ENCODE results near the gene RTL5.
A peak's percentile ranks its signal among the peaks of the same experiment; 100 is the strongest.

RTL5 gene

DNA sequence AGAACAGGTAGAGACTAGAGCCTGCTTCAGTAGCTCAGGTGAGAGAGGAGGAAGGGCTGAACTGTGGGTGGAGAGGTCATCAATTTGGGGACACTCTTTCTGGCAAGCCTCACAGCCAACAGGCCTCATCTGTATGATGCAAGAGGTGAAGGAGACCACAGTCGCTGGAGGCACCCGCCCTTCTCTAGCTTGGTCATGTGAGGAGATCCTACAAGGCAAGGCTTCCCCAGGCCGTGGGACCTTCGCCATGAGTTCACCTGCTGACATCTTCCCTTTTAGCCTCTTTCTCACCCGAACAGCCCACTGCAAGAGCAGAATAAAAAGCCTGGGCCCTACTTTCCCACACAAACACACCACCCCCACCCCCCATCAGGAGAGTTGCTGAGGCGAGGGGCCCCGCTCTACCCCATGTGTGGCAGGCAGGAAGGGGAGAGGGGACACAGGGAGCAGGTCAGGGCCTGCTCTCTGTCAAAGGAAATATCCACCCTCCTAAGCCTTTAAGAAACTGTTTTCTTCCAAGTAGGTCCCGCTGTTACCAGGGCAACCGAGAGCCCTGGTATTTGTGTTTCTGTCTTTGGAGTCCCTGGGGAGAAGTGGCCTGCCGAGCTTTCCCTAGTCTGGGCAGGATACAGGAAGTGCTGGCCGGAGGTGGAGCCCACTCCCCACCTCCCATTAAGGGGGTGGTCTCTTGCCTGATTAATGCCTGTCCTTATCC is 8.1 kb downstream of the RTL5 start:
- Histone ChIP-seq H2BK12ac (ENCODE audit: low read length) (peak overlapping the region; percentile 66), H4K12ac (ENCODE audit: low read depth, low read length) (peak overlapping the region; percentile 26), H4K8ac (ENCODE audit: low read depth, low read length) (peak overlapping the region; percentile 71), H3K18ac (ENCODE audit: low read length) (no peak overlapping the region), H3K23ac (ENCODE audit: low read length) (no peak overlapping the region), H4K91ac (ENCODE audit: low read depth, low read length) (peak overlapping the region; percentile 68), H3K79me1 (ENCODE audit: low read length) (peaks cover 12% of the 10 kb centered on the region), H3K14ac (ENCODE audit: low read length) (peak overlapping the region; percentile 71), H2BK5ac (ENCODE audit: low read depth, low read length, poor library complexity) (peak overlapping the region; percentile 27), H3K27ac (ENCODE audit: low read depth, low read length) (peak overlapping the region; percentile 86), H3K9ac (ENCODE audit: low read length) (no peak overlapping the region), H2BK120ac (ENCODE audit: insufficient read depth, low read length, poor library complexity) (peak overlapping the region; percentile 60), H3K4ac (ENCODE audit: low read depth, low read length) (no peak overlapping the region), H3K4me1 (ENCODE audit: control insufficient read depth in 1 of 2, insufficient read depth in 2 of 2, low read length in 2 of 2) (peaks cover 35 to 50% of the 10 kb centered on the region in 2 experiments), H3K9me3 (ENCODE audit: insufficient read depth, low read depth, low read length) (no peaks in the 10 kb centered on the region), H2AFZ (ENCODE audit: insufficient read depth, low read length, poor library complexity) (no peak overlapping the region), H3K27me3 (ENCODE audit: insufficient read depth, low read length) (no peaks in the 10 kb centered on the region), H3K4me2 (ENCODE audit: low read length) (peak overlapping the region; percentile 39), H3K79me2 (ENCODE audit: control insufficient read depth, insufficient read depth, low read length, poor library complexity) (peaks cover 2% of the 10 kb centered on the region), H3K4me3 (ENCODE audit: low read depth, low read length) (no peak overlapping the region), H3K36me3 (ENCODE audit: control insufficient read depth in 1 of 2, insufficient read depth in 2 of 2, low read length in 2 of 2) (no peaks in the 10 kb centered on the region), H2AK5ac (ENCODE audit: low read length) (peak overlapping the region; percentile 19)
- DNase-seq: no peak
- no CpG with 5 or more reads among the region's 11 CpGs for WGBS (ENCODE audit: extremely low coverage, insufficient coverage, insufficient read length)

DNA sequence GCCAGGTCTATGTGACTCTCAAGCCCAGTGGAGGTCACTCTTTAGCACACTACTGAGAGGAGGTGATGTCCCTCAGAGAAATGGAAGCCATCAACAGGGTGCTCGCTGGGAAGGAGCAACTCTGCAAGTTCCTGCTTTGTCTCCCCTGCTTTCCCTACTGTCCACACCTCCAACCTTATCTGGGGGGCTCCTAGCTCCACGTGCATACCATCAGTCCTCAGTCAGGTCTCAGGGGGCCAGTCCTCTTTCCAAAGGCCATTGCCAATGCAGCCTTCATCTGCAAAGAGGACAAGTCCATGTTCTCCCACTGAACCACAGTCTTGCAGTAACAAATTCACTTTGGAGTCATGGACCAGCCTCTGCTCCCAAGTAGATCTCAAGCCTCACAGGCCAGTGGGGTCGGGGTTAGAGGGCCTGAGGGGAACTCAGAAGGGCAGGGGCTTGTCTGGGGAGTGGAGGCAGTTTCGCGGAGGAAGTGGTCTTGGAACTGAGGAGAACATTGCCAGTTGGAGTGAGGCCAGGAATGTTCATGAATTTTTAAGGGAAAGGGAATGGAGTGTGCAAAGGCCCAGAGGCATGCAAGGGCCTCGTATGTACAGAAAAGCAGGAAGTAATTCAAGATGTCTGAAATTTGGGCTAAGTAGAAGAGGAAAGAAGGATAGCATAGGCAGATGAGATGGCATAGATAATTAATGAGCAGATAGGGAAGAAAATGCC is 8.9 kb downstream of the RTL5 start:
- H3K27ac ChIP-seq (ENCODE audit: low read depth, low read length): peak overlapping the region; percentile 86
- no peak for DNase-seq
- H4K12ac ChIP-seq (ENCODE audit: low read depth, low read length): no peak overlapping the region
- H2BK120ac ChIP-seq (ENCODE audit: insufficient read depth, low read length, poor library complexity): peak overlapping the region; percentile 47
- H4K91ac ChIP-seq (ENCODE audit: low read depth, low read length): peak overlapping the region; percentile 64
- no peak overlapping the region for H2BK5ac ChIP-seq (ENCODE audit: low read depth, low read length, poor library complexity)
- H3K27me3 ChIP-seq (ENCODE audit: insufficient read depth, low read length): no peaks in the 10 kb centered on the region
- no peaks in the 10 kb centered on the region for H3K36me3 ChIP-seq (ENCODE audit: control insufficient read depth in 1 of 2, insufficient read depth in 2 of 2, low read length in 2 of 2)
- H4K8ac ChIP-seq (ENCODE audit: low read depth, low read length): no peak overlapping the region
- H3K9ac ChIP-seq (ENCODE audit: low read length): no peak overlapping the region
- no peak overlapping the region for H3K4ac ChIP-seq (ENCODE audit: low read depth, low read length)
- H3K79me1 ChIP-seq (ENCODE audit: low read length): peaks cover 12% of the 10 kb centered on the region
- peak overlapping the region; percentile 41 for H3K14ac ChIP-seq (ENCODE audit: low read length)
- H3K4me1 ChIP-seq (ENCODE audit: control insufficient read depth in 1 of 2, insufficient read depth in 2 of 2, low read length in 2 of 2): peaks cover 32 to 43% of the 10 kb centered on the region in 2 experiments
- H2AK5ac ChIP-seq (ENCODE audit: low read length): peak overlapping the region; percentile 57
- no peak overlapping the region for H3K4me2 ChIP-seq (ENCODE audit: low read length)
- H3K79me2 ChIP-seq (ENCODE audit: control insufficient read depth, insufficient read depth, low read length, poor library complexity): peaks cover 2% of the 10 kb centered on the region
- H2BK12ac ChIP-seq (ENCODE audit: low read length): peak overlapping the region; percentile 32
- H3K9me3 ChIP-seq (ENCODE audit: insufficient read depth, low read depth, low read length): no peaks in the 10 kb centered on the region
- no peak overlapping the region for H3K23ac ChIP-seq (ENCODE audit: low read length)
- no peak overlapping the region for H2AFZ ChIP-seq (ENCODE audit: insufficient read depth, low read length, poor library complexity)
- H3K18ac ChIP-seq (ENCODE audit: low read length): no peak overlapping the region
- no peak overlapping the region for H3K4me3 ChIP-seq (ENCODE audit: low read depth, low read length)
- no CpG with 5 or more reads among the region's 6 CpGs for whole genome bisulfite sequencing (ENCODE audit: extremely low coverage, insufficient coverage, insufficient read length)

DNA sequence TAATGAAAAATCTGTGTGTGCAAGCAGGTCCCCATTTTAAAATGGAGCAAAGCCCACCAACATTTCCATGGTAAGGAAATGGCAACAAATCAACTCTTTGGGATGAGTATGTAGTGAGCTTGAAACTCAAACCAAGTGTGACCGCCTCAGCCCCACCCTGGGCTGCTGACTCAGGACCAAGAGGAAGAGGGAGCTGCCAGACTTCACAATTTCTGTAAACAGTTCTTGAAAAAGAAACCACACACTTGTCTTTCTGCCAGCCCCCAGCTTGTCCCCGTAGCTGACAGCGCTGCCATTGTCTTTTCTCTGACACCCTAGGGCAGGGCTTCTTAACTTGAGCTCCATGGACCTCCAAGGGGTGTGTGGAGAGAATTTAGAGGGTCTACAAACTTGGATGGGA is 10.3 kb downstream of the RTL5 start:
- Histone ChIP-seq H3K79me2 (ENCODE audit: control insufficient read depth, insufficient read depth, low read length, poor library complexity) (peaks cover 2% of the 10 kb centered on the region), H3K4ac (ENCODE audit: low read depth, low read length) (no peak overlapping the region), H4K12ac (ENCODE audit: low read depth, low read length) (no peak overlapping the region), H3K4me2 (ENCODE audit: low read length) (no peak overlapping the region), H2AK5ac (ENCODE audit: low read length) (no peak overlapping the region), H3K36me3 (ENCODE audit: control insufficient read depth in 1 of 2, insufficient read depth in 2 of 2, low read length in 2 of 2) (no peaks in the 10 kb centered on the region), H4K8ac (ENCODE audit: low read depth, low read length) (no peak overlapping the region), H3K18ac (ENCODE audit: low read length) (no peak overlapping the region), H2BK12ac (ENCODE audit: low read length) (no peak overlapping the region), H3K9ac (ENCODE audit: low read length) (no peak overlapping the region), H3K23ac (ENCODE audit: low read length) (no peak overlapping the region), H3K4me1 (ENCODE audit: control insufficient read depth in 1 of 2, insufficient read depth in 2 of 2, low read length in 2 of 2) (peaks cover 29 to 38% of the 10 kb centered on the region in 2 experiments), H3K14ac (ENCODE audit: low read length) (no peak overlapping the region), H3K79me1 (ENCODE audit: low read length) (peaks cover 10% of the 10 kb centered on the region), H3K9me3 (ENCODE audit: insufficient read depth, low read depth, low read length) (no peaks in the 10 kb centered on the region), H4K91ac (ENCODE audit: low read depth, low read length) (no peak overlapping the region), H2BK5ac (ENCODE audit: low read depth, low read length, poor library complexity) (no peak overlapping the region), H3K4me3 (ENCODE audit: low read depth, low read length) (no peak overlapping the region), H2BK120ac (ENCODE audit: insufficient read depth, low read length, poor library complexity) (no peak overlapping the region), H3K27ac (ENCODE audit: low read depth, low read length) (no peak overlapping the region), H2AFZ (ENCODE audit: insufficient read depth, low read length, poor library complexity) (no peak overlapping the region), H3K27me3 (ENCODE audit: insufficient read depth, low read length) (no peaks in the 10 kb centered on the region)
- WGBS (ENCODE audit: extremely low coverage, insufficient coverage, insufficient read length): no CpG with 5 or more reads among the region's 3 CpGs
- no peak for DNase-seq

- peaks cover 26 to 35% of the 10 kb centered on the region in 2 experiments for H3K4me1 ChIP-seq (ENCODE audit: control insufficient read depth in 1 of 2, insufficient read depth in 2 of 2, low read length in 2 of 2)
- H4K12ac ChIP-seq (ENCODE audit: low read depth, low read length): no peak overlapping the region
- no peak overlapping the region for H4K91ac ChIP-seq (ENCODE audit: low read depth, low read length)
- no peak overlapping the region for H4K8ac ChIP-seq (ENCODE audit: low read depth, low read length)
- H3K4me2 ChIP-seq (ENCODE audit: low read length): no peak overlapping the region
- no peak for DNase-seq
- no peaks in the 10 kb centered on the region for H3K27me3 ChIP-seq (ENCODE audit: insufficient read depth, low read length)
- no peak overlapping the region for H3K27ac ChIP-seq (ENCODE audit: low read depth, low read length)
- H3K14ac ChIP-seq (ENCODE audit: low read length): no peak overlapping the region
- H2AK5ac ChIP-seq (ENCODE audit: low read length): no peak overlapping the region
- H2BK12ac ChIP-seq (ENCODE audit: low read length): peak overlapping the region; percentile 45
- H3K18ac ChIP-seq (ENCODE audit: low read length): no peak overlapping the region
- peaks cover 2% of the 10 kb centered on the region for H3K79me2 ChIP-seq (ENCODE audit: control insufficient read depth, insufficient read depth, low read length, poor library complexity)
- WGBS (ENCODE audit: extremely low coverage, insufficient coverage, insufficient read length): no CpG with 5 or more reads among the region's 6 CpGs
- H3K4me3 ChIP-seq (ENCODE audit: low read depth, low read length): no peak overlapping the region
- no peaks in the 10 kb centered on the region for H3K9me3 ChIP-seq (ENCODE audit: insufficient read depth, low read depth, low read length)
- H3K4ac ChIP-seq (ENCODE audit: low read depth, low read length): no peak overlapping the region
- no peak overlapping the region for H3K23ac ChIP-seq (ENCODE audit: low read length)
- no peak overlapping the region for H3K9ac ChIP-seq (ENCODE audit: low read length)
- no peak overlapping the region for H2AFZ ChIP-seq (ENCODE audit: insufficient read depth, low read length, poor library complexity)
- H2BK5ac ChIP-seq (ENCODE audit: low read depth, low read length, poor library complexity): no peak overlapping the region
- H3K79me1 ChIP-seq (ENCODE audit: low read length): peaks cover 10% of the 10 kb centered on the region
- H3K36me3 ChIP-seq (ENCODE audit: control insufficient read depth in 1 of 2, insufficient read depth in 2 of 2, low read length in 2 of 2): no peaks in the 10 kb centered on the region
- H2BK120ac ChIP-seq (ENCODE audit: insufficient read depth, low read length, poor library complexity): no peak overlapping the region
Observed at GRCh38 chrX:72120837-72121236, 10.9 kb downstream of the RTL5 start.

Data from trophoblast cell (in vitro differentiated cells and primary cell).